Measurements from ENCODE around the gene ZEB2. TPM values are rescaled to one million over a fixed set of nuclear protein-coding genes. Genes with fewer than 3 reads are reported as not detected.

The ZEB2 gene
- total RNA-seq, 1 donor from 2014 or later, result 0.07 TPM

- H3K4me3 Mint-ChIP-seq (ENCODE audit: low read depth), result no peak overlapping the region
- H3K27ac Mint-ChIP-seq, result no peak overlapping the region
- H3K27me3 Mint-ChIP-seq, result no peaks in the 10 kb centered on the region
- H3K36me3 Mint-ChIP-seq (ENCODE audit: insufficient read depth), result no peaks in the 10 kb centered on the region
- TF ChIP-seq, protein P1, sequence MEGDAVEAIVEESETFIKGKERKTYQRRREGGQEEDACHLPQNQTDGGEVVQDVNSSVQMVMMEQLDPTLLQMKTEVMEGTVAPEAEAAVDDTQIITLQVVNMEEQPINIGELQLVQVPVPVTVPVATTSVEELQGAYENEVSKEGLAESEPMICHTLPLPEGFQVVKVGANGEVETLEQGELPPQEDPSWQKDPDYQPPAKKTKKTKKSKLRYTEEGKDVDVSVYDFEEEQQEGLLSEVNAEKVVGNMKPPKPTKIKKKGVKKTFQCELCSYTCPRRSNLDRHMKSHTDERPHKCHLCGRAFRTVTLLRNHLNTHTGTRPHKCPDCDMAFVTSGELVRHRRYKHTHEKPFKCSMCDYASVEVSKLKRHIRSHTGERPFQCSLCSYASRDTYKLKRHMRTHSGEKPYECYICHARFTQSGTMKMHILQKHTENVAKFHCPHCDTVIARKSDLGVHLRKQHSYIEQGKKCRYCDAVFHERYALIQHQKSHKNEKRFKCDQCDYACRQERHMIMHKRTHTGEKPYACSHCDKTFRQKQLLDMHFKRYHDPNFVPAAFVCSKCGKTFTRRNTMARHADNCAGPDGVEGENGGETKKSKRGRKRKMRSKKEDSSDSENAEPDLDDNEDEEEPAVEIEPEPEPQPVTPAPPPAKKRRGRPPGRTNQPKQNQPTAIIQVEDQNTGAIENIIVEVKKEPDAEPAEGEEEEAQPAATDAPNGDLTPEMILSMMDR (IDR thresholded peaks at IDR 0.05; ENCODE audit: unreplicated experiment), result no peak
- no peak for DNase-seq (ENCODE audit: low spot score, unreplicated experiment)
- H3K9me3 Mint-ChIP-seq (ENCODE audit: low read depth), result no peaks in the 10 kb centered on the region
- H3K4me1 Mint-ChIP-seq (ENCODE audit: low read depth), result no peaks in the 10 kb centered on the region
Measured at GRCh38 chr2:144412709-144413108, 107.2 kb downstream of the ZEB2 start.

DNA sequence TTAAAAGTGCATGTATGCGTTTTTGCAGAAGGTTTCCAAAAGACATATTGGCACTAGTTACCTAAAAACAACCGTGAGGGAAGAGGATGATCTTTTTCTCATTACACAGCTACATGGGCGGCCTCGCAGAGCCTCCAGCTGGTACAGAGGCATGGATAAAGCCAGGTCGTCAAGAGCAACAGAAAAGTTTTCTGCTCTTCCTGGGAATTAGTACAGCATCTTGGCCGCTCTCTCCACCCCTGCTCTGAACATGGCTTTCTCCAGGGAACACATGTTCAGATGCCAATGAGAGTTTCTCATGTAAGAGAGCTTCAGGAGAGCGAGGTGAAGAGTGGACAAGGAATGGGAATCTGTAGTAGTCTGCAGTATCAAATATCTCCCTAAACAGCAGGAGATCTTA is 108.4 kb downstream of the ZEB2 start:
- no peak for DNase-seq (ENCODE audit: low spot score, unreplicated experiment)
- Mint-ChIP-seq H3K36me3 (ENCODE audit: insufficient read depth) (no peaks in the 10 kb centered on the region), H3K4me3 (ENCODE audit: low read depth) (no peak overlapping the region), H3K4me1 (ENCODE audit: low read depth) (no peaks in the 10 kb centered on the region), H3K27me3 (peaks cover 1% of the 10 kb centered on the region), H3K9me3 (ENCODE audit: low read depth) (no peaks in the 10 kb centered on the region), H3K27ac (no peak overlapping the region)
- TF ChIP-seq, protein P1 (IDR thresholded peaks at IDR 0.05; ENCODE audit: unreplicated experiment), result no peak

DNA sequence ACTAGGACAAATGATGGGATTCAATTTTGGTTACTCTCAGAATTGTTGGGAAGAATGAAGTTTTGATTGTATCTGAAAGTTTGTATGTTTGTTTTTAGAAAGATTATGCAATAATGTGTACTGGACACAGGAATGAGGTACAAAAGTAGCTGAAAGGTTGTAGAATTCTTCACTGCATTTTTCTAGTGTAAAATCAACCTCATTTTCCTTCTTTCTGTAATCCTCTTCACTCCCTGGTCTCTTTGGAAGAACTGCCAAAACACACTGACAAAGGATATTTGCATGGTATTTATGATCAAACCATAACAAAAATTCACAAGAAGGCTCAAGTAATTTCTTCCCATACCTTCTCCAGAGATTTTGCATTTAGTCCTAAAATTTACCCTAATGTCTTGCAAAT is 110.7 kb downstream of the ZEB2 start:
- no peak for DNase-seq (ENCODE audit: low spot score, unreplicated experiment)
- H3K27ac Mint-ChIP-seq, result no peak overlapping the region
- no peaks in the 10 kb centered on the region for H3K9me3 Mint-ChIP-seq (ENCODE audit: low read depth)
- H3K4me3 Mint-ChIP-seq (ENCODE audit: low read depth), result no peak overlapping the region
- no peaks in the 10 kb centered on the region for H3K36me3 Mint-ChIP-seq (ENCODE audit: insufficient read depth)
- no peaks in the 10 kb centered on the region for H3K4me1 Mint-ChIP-seq (ENCODE audit: low read depth)
- peaks cover 4% of the 10 kb centered on the region for H3K27me3 Mint-ChIP-seq
- TF ChIP-seq, protein P1 (IDR thresholded peaks at IDR 0.05; ENCODE audit: unreplicated experiment), result no peak

DNA sequence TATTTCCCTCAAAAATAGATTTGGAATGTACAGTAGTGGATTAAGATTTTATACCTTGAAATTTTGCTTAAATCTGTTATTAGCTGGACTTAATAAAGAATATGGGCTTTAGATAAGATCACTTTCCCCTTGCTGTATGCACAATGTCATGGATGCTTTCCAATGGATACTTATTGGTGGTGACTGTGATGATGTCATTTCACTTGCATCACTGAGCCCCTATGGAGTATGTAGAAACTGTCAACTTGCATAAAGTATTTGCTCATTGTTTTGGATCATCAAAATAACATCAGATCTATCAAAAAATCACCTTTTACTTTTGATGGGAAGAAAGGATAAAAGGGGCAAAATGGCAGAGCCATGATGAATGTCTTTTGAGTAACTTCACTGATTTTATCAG is 112.7 kb downstream of the ZEB2 start:
- TF ChIP-seq, protein P1 (IDR thresholded peaks at IDR 0.05; ENCODE audit: unreplicated experiment), result no peak

DNA sequence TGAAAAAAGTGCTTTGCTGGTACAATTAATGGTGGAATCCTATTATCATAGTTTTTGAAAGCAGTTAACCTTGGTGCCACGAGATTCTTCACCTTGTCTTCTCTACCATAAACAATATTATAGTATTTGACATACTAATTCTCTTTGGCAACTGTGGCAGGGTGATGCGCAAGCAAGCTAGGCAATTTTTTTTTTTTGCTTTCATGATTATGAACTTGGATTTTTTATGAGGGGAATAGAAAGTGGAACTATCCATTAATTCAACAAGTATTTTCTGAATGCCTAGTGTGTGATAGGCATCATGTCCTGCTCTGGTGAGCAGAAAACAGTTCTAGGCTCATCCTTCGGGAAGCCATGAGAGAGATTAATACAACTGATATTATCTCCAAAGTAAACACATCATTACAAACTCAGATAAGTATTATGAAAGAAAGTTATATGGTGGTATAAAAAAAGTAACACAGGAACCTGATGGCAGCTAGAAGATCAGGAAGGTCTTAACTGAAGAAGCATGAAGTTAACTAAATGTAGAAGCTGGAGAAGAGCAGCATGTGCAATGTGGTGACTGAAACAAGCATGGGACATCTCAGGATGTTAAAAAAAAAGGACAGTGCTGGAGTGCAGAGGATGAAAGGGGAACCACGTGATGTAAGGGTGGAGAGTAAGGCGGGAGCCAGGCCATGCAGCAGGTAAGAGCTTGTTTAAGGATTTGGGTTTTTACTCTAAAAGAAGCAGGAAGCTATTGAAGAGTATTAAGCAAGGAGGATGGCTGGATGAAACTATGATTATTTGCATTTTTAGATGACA is 113.7 kb downstream of the ZEB2 start:
- DNase-seq (ENCODE audit: low spot score, unreplicated experiment), result no peak
- Mint-ChIP-seq H3K27ac (no peak overlapping the region), H3K36me3 (ENCODE audit: insufficient read depth) (no peaks in the 10 kb centered on the region), H3K4me1 (ENCODE audit: low read depth) (no peaks in the 10 kb centered on the region), H3K27me3 (peaks cover 8% of the 10 kb centered on the region), H3K9me3 (ENCODE audit: low read depth) (no peaks in the 10 kb centered on the region), H3K4me3 (ENCODE audit: low read depth) (no peak overlapping the region)
- TF ChIP-seq, protein P1 (IDR thresholded peaks at IDR 0.05; ENCODE audit: unreplicated experiment), result no peak

More for the DNA sequence above, 112.7 kb downstream of the ZEB2 start:
- Mint-ChIP-seq H3K9me3 (ENCODE audit: low read depth) (no peaks in the 10 kb centered on the region), H3K4me3 (ENCODE audit: low read depth) (no peak overlapping the region), H3K36me3 (ENCODE audit: insufficient read depth) (no peaks in the 10 kb centered on the region), H3K27me3 (peaks cover 4% of the 10 kb centered on the region), H3K4me1 (ENCODE audit: low read depth) (no peaks in the 10 kb centered on the region), H3K27ac (no peak overlapping the region)
- no peak for DNase-seq (ENCODE audit: low spot score, unreplicated experiment)
